Kidney (tissue), 14 donors: Measurements from ENCODE around the gene TCIRG1. TPM values are rescaled to one million over a fixed set of nuclear protein-coding genes. Genes with fewer than 3 reads are reported as not detected.

Experiments
- DNase-seq, 5 donors: peaks; one replicate each; pipeline ENCODE4 v3.0.0-alpha.2; 2013 to 2020
- FAIRE-seq: peaks from 2 replicates; lab custom pipeline; 2012; peaks lifted over from hg19 to GRCh38; lab: Jason Lieb, UNC
- H3K27ac ChIP-seq, 2 donors: one replicate each; pipeline ENCODE4 v1.7.0; 2013; ENCODE audit warnings: low read depth in 2 of 2, low read length in 2 of 2, inconsistent platforms in 1 of 2
- H3K27me3 ChIP-seq: one replicate; pipeline ENCODE4 v1.7.1; 2013; ENCODE audit warnings: low read length, inconsistent platforms; ENCODE audit not compliant: control insufficient read depth, insufficient read depth
- H3K36me3 ChIP-seq, 3 donors: one replicate each; pipeline versions ENCODE4 v1.7.0 to v1.7.1; 2013; ENCODE audit warnings: low read length in 3 of 3, control low read depth in 1 of 3, inconsistent platforms in 1 of 3; ENCODE audit not compliant: insufficient read depth in 3 of 3, control insufficient read depth in 2 of 3
- H3K4me1 ChIP-seq, 3 donors: one replicate each; pipeline versions ENCODE4 v1.7.0 to v1.7.1; 2013; ENCODE audit warnings: low read length in 3 of 3, inconsistent platforms in 1 of 3, low read depth in 1 of 3; ENCODE audit not compliant: control insufficient read depth in 2 of 3, insufficient read depth in 2 of 3
- H3K4me3 ChIP-seq, 3 donors: one replicate each; pipeline versions ENCODE4 v1.7.0 to v1.8.1; 2013; ENCODE audit warnings: low read length in 3 of 3, control low read depth in 1 of 3, inconsistent platforms in 1 of 3
- H3K9ac ChIP-seq, 3 donors: one replicate each; pipeline versions ENCODE4 v1.7.0 to v1.7.1; 2013; ENCODE audit warnings: low read length in 3 of 3, control low read depth in 1 of 3, inconsistent platforms in 1 of 3
- H3K9me3 ChIP-seq, 3 donors: one replicate each; pipeline versions ENCODE4 v1.7.0 to v1.7.1; 2013; ENCODE audit warnings: low read length in 3 of 3, control low read depth in 1 of 3, inconsistent platforms in 1 of 3; ENCODE audit not compliant: control insufficient read depth in 2 of 3, insufficient read depth in 1 of 3
- CTCF ChIP-seq: IDR thresholded peaks from 3 replicates; pipeline ENCODE4 v1.5.1; 2012; ENCODE audit warnings: mild to moderate bottlenecking, moderate library complexity, borderline replicate concordance; ENCODE audit not compliant: insufficient read depth; ENCODE audit errors: extremely low read depth
- intact Hi-C: fragments of 100-400 bp; cut with DNase I; formaldehyde crosslinking; loops from one replicate; pipeline ENCODE4 v1.11.1; 2022
- polyA plus RNA-seq: library from polyadenylated mRNA; stranded (reverse); fragments of 350-450 nt; fragmentation: Illumina TruSeq; extraction: RNeasy Lipid Tissue Mini Kit (QIAGEN cat#74804); gene quantifications from one replicate; pipeline ENCODE4 v1.2.3, GENCODE V29; 2014; ENCODE audit warnings: low read depth, low replicate concordance; ENCODE audit not compliant: insufficient read depth
- total RNA-seq: library from RNA; stranded (reverse); fragmentation: NEBNext Ultra II Directional; extraction: Animal tissue kit (Norgen Biotek cat#: 25700); gene quantifications from one replicate; pipeline ENCODE4 v1.2.1, GENCODE V29; 2021
- donor health status: control.
- donor health status: control.
- donor health status: control.
- donor health status: control.
- donor health status: control.
- donor health status: DM: yes; HTN: yes; CAD: no.
- donor health status: Normal renal cell carcinoma (clear cell type).

TCIRG1 gene
- total and polyA plus RNA-seq, 2 donors from 2014 or later, result 36.3 to 97.1 TPM

- Histone ChIP-seq H3K4me1 (peaks cover 0 to 17% (median 10%) of the 10 kb centered on the region in 3 donors), H3K27ac (no peak overlapping the region), H3K36me3 (peaks cover 0 to 6% (median 3%) of the 10 kb centered on the region in 3 donors), H3K9me3 (no peaks in the 10 kb centered on the region), H3K27me3 (no peaks in the 10 kb centered on the region), H3K4me3 (no peak overlapping the region), H3K9ac (peak overlapping the region in 1 of 3 donors; percentile 19)
- FAIRE-seq (no peak), DNase-seq (no peak)
- no peak for TF ChIP-seq CTCF
- intact Hi-C loops, result no loop called here
These were observed 9.9 kb upstream of the TCIRG1 start for GRCh38 chr11:68028802-68029545.

- Histone ChIP-seq H3K27me3 (no peaks in the 10 kb centered on the region), H3K4me1 (peaks cover 0 to 17% (median 10%) of the 10 kb centered on the region in 3 donors), H3K9me3 (no peaks in the 10 kb centered on the region), H3K4me3 (peak within 1 kb of the TSS; percentile 89 to 96 (median 94)), H3K27ac (peak within 1 kb of the TSS; percentile 91 to 92), H3K9ac (peak within 1 kb of the TSS; percentile 69 to 99 (median 79)), H3K36me3 (peaks cover 0 to 7% (median 3%) of the 10 kb centered on the region in 3 donors)
- FAIRE-seq (peak; percentile 99), DNase-seq (peak; percentile 98 to 100 (median 98))
- intact Hi-C loops, result no loop called here
- TF ChIP-seq CTCF, result no peak
These were observed 8.3 kb upstream of the TCIRG1 start, which contains the start of gene NDUFS8 for GRCh38 chr11:68030318-68031143. Gene NDUFS8 (plus strand): TSS chr11:68030681. CDS start chr11:68032152, 1,471 bp downstream.

GRCh38 chr11:68031144-68031464, 7.7 kb upstream of the TCIRG1 start:
- no peaks in the 10 kb centered on the region for H3K9me3 ChIP-seq
- peak overlapping the region; percentile 69 to 99 (median 70) for H3K9ac ChIP-seq
- peaks cover 0 to 7% (median 3%) of the 10 kb centered on the region in 3 donors for H3K36me3 ChIP-seq
- peak overlapping the region; percentile 91 to 92 for H3K27ac ChIP-seq
- peak overlapping the region; percentile 78 to 96 (median 85) for H3K4me3 ChIP-seq
- intact Hi-C loops, result no loop called here
- DNase-seq (peak in 1 of 5 donors; percentile 44), FAIRE-seq (no peak)
- H3K27me3 ChIP-seq, result no peaks in the 10 kb centered on the region
- H3K4me1 ChIP-seq, result peaks cover 0 to 17% (median 10%) of the 10 kb centered on the region in 3 donors
- TF ChIP-seq CTCF, result no peak
